HG03280 (cell line): ENCODE results near the gene DUS1L.
"Not testable (repeated sequence)": the region's sequence is repeated elsewhere in the genome, so short reads cannot be mapped to it uniquely, and the experiment has no call there.

Experiments
- ATAC-seq: cut with Tn5 transposase; IDR thresholded peaks from one replicate; pipeline ENCODE4 v1.9.1; 2021; ENCODE audit warnings: mild to moderate bottlenecking, moderate library complexity; ENCODE audit not compliant: unreplicated experiment

Gene DUS1L

GRCh38 chr17:82045936-82046484 lies 19.6 kb downstream of the DUS1L start:
- no peak for ATAC-seq

GRCh38 chr17:82043507-82043906 lies 22.1 kb downstream of the DUS1L start:
- no peak for ATAC-seq

- no peak for ATAC-seq
Measured at GRCh38 chr17:82042649-82043048, 23.0 kb downstream of the DUS1L start.

- no peak for ATAC-seq
Measured at GRCh38 chr17:82041144-82041814, 24.3 kb downstream of the DUS1L start.

- ATAC-seq, result no peak
Measured at GRCh38 chr17:82039695-82040299, 25.8 kb downstream of the DUS1L start.

GRCh38 chr17:82038796-82039409 lies 26.7 kb downstream of the DUS1L start:
- ATAC-seq, result not testable (repeated sequence)

- no peak for ATAC-seq
Measured at GRCh38 chr17:82037889-82038195, 27.8 kb downstream of the DUS1L start.

- peak; percentile 90 for ATAC-seq
Measured at GRCh38 chr17:82037092-82037888, 28.3 kb downstream of the DUS1L start, which contains the start of gene DCXR. Gene DCXR (minus strand): TSS chr17:82037697. CDS start chr17:82037682, 15 bp downstream.

- ATAC-seq, result no peak
Measured at GRCh38 chr17:82036634-82037091, 28.9 kb downstream of the DUS1L start.

GRCh38 chr17:82035956-82036633 lies 29.5 kb downstream of the DUS1L start:
- no peak for ATAC-seq

GRCh38 chr17:82035488-82035887 lies 30.1 kb downstream of the DUS1L start:
- no peak for ATAC-seq

GRCh38 chr17:82034371-82035011 lies 31.1 kb downstream of the DUS1L start:
- no peak for ATAC-seq

GRCh38 chr17:82033359-82034085 lies 32.1 kb downstream of the DUS1L start:
- no peak for ATAC-seq

- no peak for ATAC-seq
Measured at GRCh38 chr17:82031885-82032627, 33.5 kb downstream of the DUS1L start.

GRCh38 chr17:82031303-82031884 lies 34.2 kb downstream of the DUS1L start, which contains the start of gene RAC3:
Gene RAC3 (plus strand): TSS chr17:82031678. CDS start chr17:82031762, 84 bp downstream.
- ATAC-seq, result no peak

GRCh38 chr17:82030470-82031302 lies 34.9 kb downstream of the DUS1L start:
- ATAC-seq, result peak; percentile 43

- no peak for ATAC-seq
Measured at GRCh38 chr17:82029990-82030469, 35.6 kb downstream of the DUS1L start.
